Activated CD8-positive, alpha-beta T cell treated with anti-CD3 and anti-CD28 coated beads for 36 hours (primary cell): ENCODE measurements around the gene KLHDC2. TPM values are rescaled to one million over a fixed set of nuclear protein-coding genes. Genes with fewer than 3 reads are reported as not detected.
A peak's percentile ranks its signal among the peaks of the same experiment; 100 is the strongest.
"Not testable (repeated sequence)": the region's sequence is repeated elsewhere in the genome, so short reads cannot be mapped to it uniquely, and the experiment has no call there.

ENCODE experiments used
- ATAC-seq: fragments of 200-7000 bp; cut with Tn5 transposase; one replicate; pipeline ENCODE4 v1.10.0; 2021; ENCODE audit warnings: mild to moderate bottlenecking, moderate library complexity
- CTCF ChIA-PET: fragments of 350-600 bp; sonication (Branson Sonifier 250); formaldehyde crosslinking; loops from one replicate; lab custom pipeline; 2021; ENCODE audit warnings: antibody characterized with exemption; lab: Charles Lee
- POLR2A ChIA-PET: fragments of 350-600 bp; sonication (Branson Sonifier 250); formaldehyde crosslinking; loops from one replicate; lab custom pipeline; 2021; ENCODE audit warnings: antibody characterized with exemption; lab: Charles Lee
- DNase-seq: peaks from one replicate; pipeline ENCODE4 v3.0.0-alpha.2; 2020
- H3K27ac Mint-ChIP-seq: one replicate; pipeline ENCODE4 v1.8.0; 2021; ENCODE audit warnings: mild to moderate bottlenecking, mixed read lengths
- H3K27me3 Mint-ChIP-seq: one replicate; pipeline ENCODE4 v1.8.0; 2021; ENCODE audit warnings: mixed read lengths
- H3K36me3 Mint-ChIP-seq: one replicate; pipeline ENCODE4 v1.8.0; 2021; ENCODE audit warnings: low read depth, mixed read lengths
- H3K4me1 Mint-ChIP-seq: one replicate; pipeline ENCODE4 v1.8.0; 2021; ENCODE audit warnings: low read depth, mixed read lengths
- H3K4me3 Mint-ChIP-seq: one replicate; pipeline ENCODE4 v1.8.0; 2021; ENCODE audit warnings: mild to moderate bottlenecking, moderate library complexity, mixed read lengths
- H3K9me3 Mint-ChIP-seq: one replicate; pipeline ENCODE4 v1.8.0; 2021; ENCODE audit warnings: mixed read lengths
- CTCF ChIP-seq: fragments of 200-600 bp; IDR thresholded peaks from one replicate; pipeline ENCODE4 v1.8.0; 2022; ENCODE audit warnings: antibody characterized with exemption, mild to moderate bottlenecking
- intact Hi-C: fragments of 100-400 bp; cut with micrococcal nuclease; formaldehyde crosslinking; loops from one replicate; pipeline ENCODE4 v1.10.0; 2022
- total RNA-seq, 2 experiments: library from RNA; stranded (reverse); gene quantifications; one replicate each; pipeline ENCODE4 v1.2.3, GENCODE V29; 2021

The KLHDC2 gene
- total RNA-seq, 2 experiments from 2014 or later = 21.1 to 23.4 TPM

- Mint-ChIP-seq H3K4me3 (no peak overlapping the region), H3K9me3 (no peaks in the 10 kb centered on the region), H3K27ac (peak overlapping the region; percentile 66), H3K36me3 (peaks cover 43% of the 10 kb centered on the region), H3K27me3 (no peaks in the 10 kb centered on the region), H3K4me1 (no peaks in the 10 kb centered on the region)
- no peak for ATAC-seq
- intact Hi-C loops = no loop called here
- DNase-seq = no peak
- ChIA-PET CTCF (interaction anchor here (1.3 kb wide), 1 partner anchor 56 kb away, joined by 3 read pairs; the partner anchor contains the start of gene NEMF), POLR2A (no interaction called here)
- TF ChIP-seq CTCF = no peak
Observed at GRCh38 chr14:49796025-49796424, 28.1 kb downstream of the KLHDC2 start.

GRCh38 chr14:49808780-49809179 lies 40.8 kb downstream of the KLHDC2 start:
- TF ChIP-seq CTCF = no peak
- intact Hi-C loops = no loop called here
- peaks cover 52% of the 10 kb centered on the region for H3K36me3 Mint-ChIP-seq
- ATAC-seq (no peak), DNase-seq (no peak)
- peak overlapping the region; percentile 11 for H3K27ac Mint-ChIP-seq
- no peak overlapping the region for H3K4me3 Mint-ChIP-seq
- H3K4me1 Mint-ChIP-seq = peaks cover 8% of the 10 kb centered on the region
- CTCF ChIA-PET = no interaction called here
- H3K27me3 Mint-ChIP-seq = no peaks in the 10 kb centered on the region
- H3K9me3 Mint-ChIP-seq = no peaks in the 10 kb centered on the region
- POLR2A ChIA-PET = no interaction called here

- H3K4me1 Mint-ChIP-seq, ATAC-seq, H3K4me3 Mint-ChIP-seq, H3K9me3 Mint-ChIP-seq, DNase-seq, H3K27me3 Mint-ChIP-seq, intact Hi-C loops: not testable (repeated sequence)
- peak overlapping the region; percentile 69 for H3K27ac Mint-ChIP-seq
- CTCF ChIA-PET = interaction anchor here (0.8 to 1.1 kb wide), 2 partner anchors 9 to 13 kb away, joined by 3 read pairs; no protein-coding TSS in a partner anchor
- H3K36me3 Mint-ChIP-seq = peaks cover 85% of the 10 kb centered on the region
- POLR2A ChIA-PET = interaction anchor here (0.9 to 1.9 kb wide), 2 partner anchors 36 to 45 kb away, joined by 3 to 7 read pairs; no protein-coding TSS in a partner anchor
Observed at GRCh38 chr14:49816118-49816517, 48.2 kb downstream of the KLHDC2 start.

GRCh38 chr14:49816844-49817243 lies 48.9 kb downstream of the KLHDC2 start:
- ATAC-seq (no peak), DNase-seq (no peak)
- POLR2A ChIA-PET = no interaction called here
- Mint-ChIP-seq H3K27me3 (no peaks in the 10 kb centered on the region), H3K4me3 (no peak overlapping the region), H3K36me3 (peaks cover 78% of the 10 kb centered on the region), H3K9me3 (peaks cover 8% of the 10 kb centered on the region), H3K27ac (peak overlapping the region; percentile 69), H3K4me1 (no peaks in the 10 kb centered on the region)
- no peak for TF ChIP-seq CTCF
- CTCF ChIA-PET = no interaction called here
- intact Hi-C loops = no loop called here

GRCh38 chr14:49820176-49820575 lies 52.2 kb downstream of the KLHDC2 start:
- ChIA-PET POLR2A (interaction anchor here (0.5 kb wide), 1 partner anchor 11 kb away, joined by 3 read pairs; no protein-coding TSS in a partner anchor), CTCF (no interaction called here)
- no peaks in the 10 kb centered on the region for H3K4me1 Mint-ChIP-seq
- no peak overlapping the region for H3K4me3 Mint-ChIP-seq
- no peak for TF ChIP-seq CTCF
- intact Hi-C loops = no loop called here
- ATAC-seq (no peak), DNase-seq (no peak)
- H3K9me3 Mint-ChIP-seq = peaks cover 8% of the 10 kb centered on the region
- H3K27ac Mint-ChIP-seq = no peak overlapping the region
- H3K27me3 Mint-ChIP-seq = no peaks in the 10 kb centered on the region
- H3K36me3 Mint-ChIP-seq = peaks cover 61% of the 10 kb centered on the region
